GM21576 (cell line): ENCODE results near the gene GABRB1.
A peak's percentile ranks its signal among the peaks of the same experiment; 100 is the strongest.

Source experiments
- ATAC-seq: cut with Tn5 transposase; IDR thresholded peaks from one replicate; pipeline ENCODE4 v1.9.1; 2021; ENCODE audit warnings: mild to moderate bottlenecking, moderate library complexity; ENCODE audit not compliant: unreplicated experiment

The GABRB1 gene

DNA sequence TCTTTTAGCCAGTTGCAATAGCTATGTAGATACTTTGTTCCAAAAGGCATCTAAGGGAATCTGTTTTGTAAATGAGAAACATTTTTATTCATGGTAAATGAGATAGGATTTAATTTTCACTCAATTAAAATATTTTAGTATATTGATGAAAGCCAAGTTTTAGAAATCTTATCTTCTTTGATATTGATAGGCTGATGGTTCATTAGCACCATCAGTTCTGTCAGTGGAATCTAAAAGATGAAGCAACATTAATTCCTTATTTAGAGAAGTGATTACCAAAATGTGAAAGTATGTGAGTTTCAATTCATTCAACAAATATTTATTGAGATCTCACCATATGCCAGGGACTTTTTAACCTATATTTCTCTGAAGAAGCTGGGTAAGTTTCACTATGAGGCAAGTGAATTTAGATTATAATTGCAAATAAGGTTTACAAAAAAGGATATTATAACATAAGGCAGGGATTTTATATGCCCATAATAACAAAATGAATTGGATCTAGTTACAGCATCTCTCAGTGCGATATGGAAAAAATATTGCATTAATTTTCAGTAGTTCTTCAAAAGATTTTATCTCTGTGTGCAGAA is 79.3 kb downstream of the GABRB1 start:
- ATAC-seq, result no peak

DNA sequence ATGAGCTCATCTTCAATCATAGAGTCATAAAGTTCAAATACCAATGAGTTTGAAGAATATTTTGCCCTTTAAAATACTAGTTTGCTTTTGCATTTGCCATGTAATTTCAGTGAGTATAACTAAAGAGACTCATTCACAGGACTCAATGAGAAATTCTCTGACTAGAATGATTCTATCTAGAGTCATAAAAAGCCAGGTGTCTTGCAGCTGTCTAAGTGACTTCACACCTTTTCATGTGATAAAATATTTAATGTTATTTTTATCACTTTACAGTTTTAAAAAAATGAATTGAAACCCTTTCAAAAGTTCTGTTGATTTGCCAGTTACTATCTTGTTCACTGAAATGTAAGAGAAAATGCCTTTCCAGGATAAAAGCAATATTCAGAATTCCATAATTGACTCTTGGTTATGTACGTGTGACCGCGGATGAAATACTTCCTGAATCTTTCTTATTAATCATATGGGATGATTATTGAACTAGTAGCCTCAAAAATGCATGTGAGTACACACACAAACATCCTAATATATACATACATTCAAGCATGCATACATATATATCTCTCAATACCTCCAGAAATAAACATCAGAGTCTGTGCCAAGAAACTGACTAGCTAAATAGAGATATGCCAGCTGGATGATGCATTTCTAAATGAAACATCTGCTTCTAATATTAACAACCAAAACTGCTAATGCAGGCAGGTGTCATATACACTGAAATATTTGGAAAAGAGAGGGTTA is 87.0 kb downstream of the GABRB1 start:
- ATAC-seq, result no peak

GRCh38 chr4:47120783-47121182 is 89.4 kb downstream of the GABRB1 start:
- no peak for ATAC-seq

GRCh38 chr4:47122592-47123291 is 91.4 kb downstream of the GABRB1 start:
- peak; percentile 91 for ATAC-seq

GRCh38 chr4:47128991-47129390 is 97.6 kb downstream of the GABRB1 start:
- no peak for ATAC-seq

- no peak for ATAC-seq
Measured at GRCh38 chr4:47135210-47135609, 103.8 kb downstream of the GABRB1 start.

- ATAC-seq, result no peak
Measured at GRCh38 chr4:47143261-47143660, 111.9 kb downstream of the GABRB1 start.

DNA sequence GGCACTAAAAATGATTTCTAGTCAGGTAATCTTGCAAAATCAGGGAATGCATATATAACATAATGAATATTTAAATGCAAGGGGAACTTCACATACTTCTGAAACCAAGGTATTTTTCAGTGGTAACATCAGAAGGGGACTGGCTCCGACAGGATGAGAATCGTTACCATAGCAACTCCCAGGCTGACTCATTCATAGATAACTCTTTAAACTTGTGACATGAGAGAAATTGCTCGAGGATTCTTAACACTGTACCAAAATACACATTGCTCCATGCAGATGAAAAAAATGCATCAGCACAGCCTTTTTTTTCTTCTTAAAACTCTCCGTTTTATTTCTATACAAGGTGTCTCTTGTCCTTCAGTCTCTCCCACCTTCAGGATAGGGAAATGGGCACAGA is 114.3 kb downstream of the GABRB1 start:
- ATAC-seq, result peak; percentile 99

DNA sequence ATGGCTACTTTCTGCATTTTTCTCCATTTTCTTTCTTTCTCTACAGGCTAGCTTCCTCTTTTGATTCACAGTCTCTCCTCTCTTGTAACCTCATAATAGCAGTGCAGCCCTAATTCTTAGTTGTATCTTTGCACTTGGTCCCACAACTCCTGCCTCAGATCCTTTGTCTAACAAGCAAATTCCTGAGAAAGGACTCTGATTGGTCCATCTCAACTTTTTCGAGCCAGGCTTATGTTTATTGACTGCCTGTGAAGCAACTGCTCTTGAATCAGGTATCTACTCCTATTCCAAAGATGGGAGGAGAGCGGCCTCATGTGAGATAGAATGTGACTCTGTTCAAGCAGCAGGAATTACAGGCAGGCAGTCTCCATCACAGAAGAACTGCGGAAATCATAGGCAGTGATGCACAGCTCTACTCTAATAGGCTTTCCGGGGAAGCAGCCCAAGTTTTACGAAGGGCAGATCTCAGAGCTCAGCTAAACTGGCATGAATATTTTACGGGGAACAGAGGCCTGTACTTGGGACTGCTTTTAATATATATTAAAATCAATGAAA is 123.5 kb downstream of the GABRB1 start:
- ATAC-seq, result no peak

DNA sequence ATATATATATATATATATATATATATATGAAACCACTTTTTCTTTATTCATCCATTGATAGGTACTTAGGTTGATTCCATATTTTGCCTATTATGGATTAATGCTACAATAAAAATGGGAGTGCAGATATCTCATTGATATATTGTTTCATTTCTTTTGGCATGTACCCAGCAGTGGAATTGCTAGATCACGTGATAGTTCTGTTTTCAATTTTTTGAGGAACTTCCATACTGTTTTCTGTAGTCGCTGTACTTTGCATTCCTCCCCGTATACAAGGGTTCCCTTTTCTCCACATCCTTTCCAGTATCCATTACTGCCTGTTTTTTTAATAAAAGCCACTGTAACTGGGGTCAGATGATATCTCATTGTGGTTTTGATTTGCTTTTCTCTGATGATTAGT is 124.6 kb downstream of the GABRB1 start:
- no peak for ATAC-seq

DNA sequence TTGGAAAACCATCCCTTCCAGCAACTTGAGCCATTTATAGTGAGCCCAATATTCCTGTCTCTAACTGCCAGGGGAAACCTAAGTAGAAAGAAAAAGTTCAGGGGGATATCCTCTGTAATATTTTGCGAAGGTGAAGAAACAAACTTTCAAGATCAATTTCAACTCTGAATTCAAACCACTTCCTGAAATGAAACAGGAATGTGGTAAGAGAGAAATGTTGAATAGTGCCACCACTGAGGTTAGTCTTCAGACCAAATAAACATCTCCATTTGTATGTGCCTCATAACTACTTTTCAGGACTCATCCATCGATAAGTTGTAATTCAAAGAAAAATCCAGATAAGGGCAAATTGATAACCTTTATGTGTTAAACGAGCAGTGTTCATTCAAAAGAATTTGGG is 128.7 kb downstream of the GABRB1 start:
- ATAC-seq, result no peak

- no peak for ATAC-seq
Measured at GRCh38 chr4:47167081-47168035, 136.0 kb downstream of the GABRB1 start.

GRCh38 chr4:47184083-47184482 is 152.7 kb downstream of the GABRB1 start:
- no peak for ATAC-seq

- ATAC-seq, result no peak
Measured at GRCh38 chr4:47185761-47186160, 154.4 kb downstream of the GABRB1 start.

DNA sequence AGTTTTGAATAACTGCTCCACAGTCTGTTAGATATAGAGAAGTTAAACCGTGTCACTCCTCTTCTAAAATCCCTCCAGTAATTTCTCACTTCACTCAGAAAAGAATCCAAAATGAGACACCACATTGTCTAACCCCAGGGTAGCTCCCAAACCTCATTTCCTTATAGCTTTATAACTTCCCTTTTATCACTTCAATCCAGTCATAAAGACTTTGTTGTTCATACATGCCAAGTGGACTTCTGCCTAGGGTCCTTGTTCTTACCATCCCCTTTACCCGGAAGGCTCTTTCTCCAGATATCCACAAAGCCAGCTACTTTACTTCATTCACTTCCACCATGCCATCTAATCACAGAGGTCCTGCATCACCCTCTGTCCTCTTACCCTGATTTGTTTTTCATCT is 156.2 kb downstream of the GABRB1 start:
- no peak for ATAC-seq

DNA sequence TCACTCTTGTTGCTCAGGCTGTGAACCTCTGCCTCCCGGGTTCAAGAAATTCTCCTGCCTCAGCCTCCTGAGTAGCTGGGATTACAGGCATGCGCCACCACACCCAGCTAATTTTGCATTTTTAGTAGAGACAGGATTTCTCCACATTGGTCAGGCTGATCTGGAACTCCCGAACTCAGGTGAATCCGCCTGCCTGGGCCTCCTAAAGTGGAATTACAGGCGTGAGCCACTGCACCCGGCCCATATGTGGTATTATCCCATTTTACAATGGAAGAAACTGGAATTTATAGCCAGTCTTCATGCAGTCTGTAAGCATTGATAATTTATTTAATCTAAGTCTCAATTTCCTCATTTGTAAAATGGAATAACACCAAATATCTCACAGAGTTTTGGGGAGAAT is 161.8 kb downstream of the GABRB1 start:
- ATAC-seq, result no peak

DNA sequence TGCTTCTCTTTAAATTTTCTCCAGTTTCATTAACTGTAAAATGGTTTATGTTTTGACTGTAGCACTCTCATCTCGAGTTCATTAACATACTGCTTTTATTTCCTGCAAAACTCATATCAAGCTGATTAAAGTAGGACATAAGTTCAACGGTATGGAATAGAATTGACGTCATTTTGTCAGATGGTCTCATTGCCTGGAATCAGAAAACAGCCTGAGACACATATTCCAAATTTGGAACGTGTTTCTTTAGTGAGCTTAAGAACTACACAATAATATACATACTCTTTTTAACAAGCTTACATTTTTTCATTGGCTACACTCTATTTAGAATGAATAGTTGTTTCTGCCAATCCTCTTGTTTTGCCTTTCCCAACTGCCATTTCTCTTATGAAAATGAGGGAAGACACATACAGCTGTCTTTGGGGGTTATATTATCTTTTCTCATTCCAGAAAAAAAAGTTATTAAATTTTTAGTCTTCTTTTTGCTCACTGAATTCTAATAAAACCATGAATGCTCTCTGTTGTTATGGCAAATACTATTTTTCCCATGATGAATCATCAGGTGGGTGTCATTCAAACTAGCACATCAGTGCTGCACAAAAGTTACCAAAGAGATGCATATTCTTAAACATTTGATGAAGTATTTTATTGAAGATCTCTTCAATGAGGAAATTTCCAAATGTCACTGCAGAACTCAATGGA is 162.8 kb downstream of the GABRB1 start:
- ATAC-seq, result no peak

- ATAC-seq, result no peak
Measured at GRCh38 chr4:47195706-47196105, 164.3 kb downstream of the GABRB1 start.

DNA sequence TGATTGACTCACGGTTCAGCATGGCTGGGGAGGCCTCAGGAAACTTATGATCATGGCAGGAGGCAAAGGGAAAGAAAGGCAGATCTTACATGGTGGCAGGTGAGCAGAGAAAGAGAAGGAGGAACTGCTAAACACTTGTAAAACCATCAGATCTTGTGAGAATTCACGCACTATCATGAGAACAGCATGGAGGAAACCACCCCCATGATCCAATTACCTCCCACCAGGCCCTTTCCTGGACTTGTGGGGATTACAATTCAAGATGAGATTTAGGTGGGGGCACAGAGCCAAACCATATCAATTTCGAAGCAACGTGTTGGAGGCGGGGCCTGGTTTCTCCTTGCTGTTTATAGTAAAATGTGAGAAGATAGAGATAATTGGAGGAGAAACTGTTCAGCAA is 167.4 kb downstream of the GABRB1 start:
- ATAC-seq, result no peak

DNA sequence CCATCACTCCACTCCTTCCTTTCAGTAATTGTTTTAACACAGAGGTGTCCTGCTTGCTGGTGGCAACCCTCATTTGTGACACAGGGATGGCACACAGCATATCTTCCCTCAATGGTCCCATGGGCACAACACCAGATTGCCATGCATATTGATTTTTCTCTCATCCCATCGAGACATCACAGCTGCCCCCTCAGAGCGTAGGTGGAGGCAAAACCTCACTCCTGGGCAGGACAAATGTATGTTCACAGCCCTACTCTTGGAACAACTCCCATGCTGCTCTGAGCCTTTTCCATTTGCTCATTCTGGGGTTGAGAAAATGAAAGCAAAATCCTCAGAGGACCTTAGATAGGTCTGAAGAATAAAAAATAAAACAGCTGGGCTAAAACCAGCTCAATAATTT is 172.2 kb downstream of the GABRB1 start:
- ATAC-seq, result no peak
